Measurements from ENCODE around the gene MRPS18A. TPM values are rescaled to one million over a fixed set of nuclear protein-coding genes. Genes with fewer than 3 reads are reported as not detected.
A peak's percentile ranks its signal among the peaks of the same experiment; 100 is the strongest.

Gene MRPS18A
- total and polyA plus RNA-seq, 2 of the 13 experiments (the other 11 are each of a cell fraction or from before 2014, with no cell fraction given), result 87.8 to 89.1 TPM

- TF ChIP-seq, protein P1, sequence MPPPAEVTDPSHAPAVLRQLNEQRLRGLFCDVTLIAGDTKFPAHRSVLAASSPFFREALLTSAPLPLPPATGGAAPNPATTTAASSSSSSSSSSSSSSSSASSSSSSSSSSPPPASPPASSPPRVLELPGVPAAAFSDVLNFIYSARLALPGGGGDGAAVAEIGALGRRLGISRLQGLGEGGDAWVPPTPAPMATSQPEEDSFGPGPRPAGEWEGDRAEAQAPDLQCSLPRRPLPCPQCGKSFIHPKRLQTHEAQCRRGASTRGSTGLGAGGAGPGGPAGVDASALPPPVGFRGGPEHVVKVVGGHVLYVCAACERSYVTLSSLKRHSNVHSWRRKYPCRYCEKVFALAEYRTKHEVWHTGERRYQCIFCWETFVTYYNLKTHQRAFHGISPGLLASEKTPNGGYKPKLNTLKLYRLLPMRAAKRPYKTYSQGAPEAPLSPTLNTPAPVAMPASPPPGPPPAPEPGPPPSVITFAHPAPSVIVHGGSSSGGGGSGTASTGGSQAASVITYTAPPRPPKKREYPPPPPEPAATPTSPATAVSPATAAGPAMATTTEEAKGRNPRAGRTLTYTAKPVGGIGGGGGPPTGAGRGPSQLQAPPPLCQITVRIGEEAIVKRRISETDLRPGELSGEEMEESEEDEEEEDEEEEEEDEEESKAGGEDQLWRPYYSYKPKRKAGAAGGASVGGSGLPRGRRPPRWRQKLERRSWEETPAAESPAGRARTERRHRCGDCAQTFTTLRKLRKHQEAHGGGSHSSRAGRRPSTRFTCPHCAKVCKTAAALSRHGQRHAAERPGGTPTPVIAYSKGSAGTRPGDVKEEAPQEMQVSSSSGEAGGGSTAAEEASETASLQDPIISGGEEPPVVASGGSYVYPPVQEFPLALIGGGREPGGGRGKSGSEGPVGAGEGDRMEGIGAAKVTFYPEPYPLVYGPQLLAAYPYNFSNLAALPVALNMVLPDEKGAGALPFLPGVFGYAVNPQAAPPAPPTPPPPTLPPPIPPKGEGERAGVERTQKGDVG (CRISPR knock-in tag; IDR thresholded peaks at IDR 0.05; ENCODE audit: borderline replicate concordance), result 0 out of 2 replicates have a peak, but pooled peaks have one; percentile 52
- no peak for TF ChIP-seq MAFK (conservative IDR thresholded peaks at IDR 0.05 in 1 of 2, IDR thresholded peaks at IDR 0.05 in 1 of 2; ENCODE audit: low read length in 2 of 2)
- no peak for TF ChIP-seq NFE2L1 (CRISPR knock-in tag; IDR thresholded peaks at IDR 0.05; ENCODE audit: borderline replicate concordance)
- no peak for TF ChIP-seq SRSF4 (IDR thresholded peaks at IDR 0.05; ENCODE audit: low read depth, low read length, poor library complexity, severe bottlenecking)
- TF ChIP-seq TMF1 (CRISPR knock-in tag; IDR thresholded peaks at IDR 0.05; ENCODE audit: low read depth), result no peak
- TF ChIP-seq ZNF746 (CRISPR knock-in tag; IDR thresholded peaks at IDR 0.05), result no peak
- TF ChIP-seq, protein P2, sequence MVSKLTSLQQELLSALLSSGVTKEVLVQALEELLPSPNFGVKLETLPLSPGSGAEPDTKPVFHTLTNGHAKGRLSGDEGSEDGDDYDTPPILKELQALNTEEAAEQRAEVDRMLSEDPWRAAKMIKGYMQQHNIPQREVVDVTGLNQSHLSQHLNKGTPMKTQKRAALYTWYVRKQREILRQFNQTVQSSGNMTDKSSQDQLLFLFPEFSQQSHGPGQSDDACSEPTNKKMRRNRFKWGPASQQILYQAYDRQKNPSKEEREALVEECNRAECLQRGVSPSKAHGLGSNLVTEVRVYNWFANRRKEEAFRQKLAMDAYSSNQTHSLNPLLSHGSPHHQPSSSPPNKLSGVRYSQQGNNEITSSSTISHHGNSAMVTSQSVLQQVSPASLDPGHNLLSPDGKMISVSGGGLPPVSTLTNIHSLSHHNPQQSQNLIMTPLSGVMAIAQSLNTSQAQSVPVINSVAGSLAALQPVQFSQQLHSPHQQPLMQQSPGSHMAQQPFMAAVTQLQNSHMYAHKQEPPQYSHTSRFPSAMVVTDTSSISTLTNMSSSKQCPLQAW (CRISPR knock-in tag; IDR thresholded peaks at IDR 0.05), result 0 out of 2 replicates have a peak, but pooled peaks have one; percentile 45
- no peak for TF ChIP-seq ZNF800 (CRISPR knock-in tag; IDR thresholded peaks at IDR 0.05)
- TF ChIP-seq ZMYM4 (CRISPR knock-in tag; IDR thresholded peaks at IDR 0.05), result peak; percentile 36; the same call in 1 of the 2 replicates
- TF ChIP-seq PHF5A (CRISPR knock-in tag; IDR thresholded peaks at IDR 0.05; ENCODE audit: low read depth, unreplicated experiment), result no peak
- TF ChIP-seq ZNF691 (CRISPR knock-in tag; IDR thresholded peaks at IDR 0.05; ENCODE audit: borderline replicate concordance, low read depth), result peak; percentile 100
- TF ChIP-seq ZNF75D (CRISPR knock-in tag; IDR thresholded peaks at IDR 0.05; ENCODE audit: borderline replicate concordance), result no peak
- no peak for TF ChIP-seq GTF2F1 (IDR thresholded peaks at IDR 0.05; ENCODE audit: low read length)
- TF ChIP-seq, protein P3, sequence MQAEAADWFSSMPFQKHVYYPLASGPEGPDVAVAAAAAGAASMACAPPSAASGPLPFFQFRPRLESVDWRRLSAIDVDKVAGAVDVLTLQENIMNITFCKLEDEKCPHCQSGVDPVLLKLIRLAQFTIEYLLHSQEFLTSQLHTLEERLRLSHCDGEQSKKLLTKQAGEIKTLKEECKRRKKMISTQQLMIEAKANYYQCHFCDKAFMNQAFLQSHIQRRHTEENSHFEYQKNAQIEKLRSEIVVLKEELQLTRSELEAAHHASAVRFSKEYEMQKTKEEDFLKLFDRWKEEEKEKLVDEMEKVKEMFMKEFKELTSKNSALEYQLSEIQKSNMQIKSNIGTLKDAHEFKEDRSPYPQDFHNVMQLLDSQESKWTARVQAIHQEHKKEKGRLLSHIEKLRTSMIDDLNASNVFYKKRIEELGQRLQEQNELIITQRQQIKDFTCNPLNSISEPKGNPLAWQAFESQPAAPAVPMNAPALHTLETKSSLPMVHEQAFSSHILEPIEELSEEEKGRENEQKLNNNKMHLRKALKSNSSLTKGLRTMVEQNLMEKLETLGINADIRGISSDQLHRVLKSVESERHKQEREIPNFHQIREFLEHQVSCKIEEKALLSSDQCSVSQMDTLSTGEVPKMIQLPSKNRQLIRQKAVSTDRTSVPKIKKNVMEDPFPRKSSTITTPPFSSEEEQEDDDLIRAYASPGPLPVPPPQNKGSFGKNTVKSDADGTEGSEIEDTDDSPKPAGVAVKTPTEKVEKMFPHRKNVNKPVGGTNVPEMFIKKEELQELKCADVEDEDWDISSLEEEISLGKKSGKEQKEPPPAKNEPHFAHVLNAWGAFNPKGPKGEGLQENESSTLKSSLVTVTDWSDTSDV (CRISPR knock-in tag; IDR thresholded peaks at IDR 0.05), result 0 out of 2 replicates have a peak, but pooled peaks have one; percentile 8
- TF ChIP-seq MXD1 (CRISPR knock-in tag; IDR thresholded peaks at IDR 0.05), result no peak
- TF ChIP-seq ZSCAN12 (CRISPR knock-in tag; IDR thresholded peaks at IDR 0.05), result no peak
- peak; percentile 79; the same call in 1 of the 2 replicates for TF ChIP-seq ZNF331 (CRISPR knock-in tag; IDR thresholded peaks at IDR 0.05)
- TF ChIP-seq ZNF30 (CRISPR knock-in tag; IDR thresholded peaks at IDR 0.05), result no peak
These were observed 48.7 kb upstream of the MRPS18A start (continued) for GRCh38 chr6:43736211-43736786.

Data from HepG2 (cell line).